H1 (cell line): ENCODE measurements around the gene CAMK1. TPM values are rescaled to one million over a fixed set of nuclear protein-coding genes. Genes with fewer than 3 reads are reported as not detected.

Experiments
- CTCF ChIA-PET: fragments of 300-600 bp; sonication (Branson Sonifier 250); formaldehyde crosslinking; loops from one replicate; lab custom pipeline; 2021; ENCODE audit not compliant: partially characterized antibody; lab: Charles Lee
- POLR2A ChIA-PET: fragments of 300-600 bp; sonication (Branson Sonifier 250); formaldehyde crosslinking; loops from one replicate; lab custom pipeline; 2021; ENCODE audit warnings: inconsistent platforms; ENCODE audit not compliant: partially characterized antibody; lab: Charles Lee
- DNase-seq, 2 experiments: peaks; one replicate each; pipeline versions ENCODE4 v3.0.0 to v3.0.0-alpha.2; 2010 to 2022; ENCODE audit warnings: low spot score in 2 of 2, low read depth in 1 of 2, mixed read lengths in 1 of 2
- FAIRE-seq: peaks from 2 replicates; lab custom pipeline; 2011; peaks lifted over from hg19 to GRCh38; lab: Jason Lieb, UNC
- H2AFZ ChIP-seq: 2 replicates; pipeline ENCODE4 v1.8.1; 2012; ENCODE audit warnings: low read length, inconsistent platforms
- H2AK5ac ChIP-seq: 2 replicates; pipeline ENCODE4 v1.6.1; 2013; ENCODE audit warnings: low read depth, low read length
- H2BK120ac ChIP-seq: replicated peaks from 2 replicates; pipeline ENCODE3; 2013; ENCODE audit warnings: low read depth, low read length, inconsistent platforms
- H2BK12ac ChIP-seq: 2 replicates; pipeline ENCODE4 v1.6.1; 2013; ENCODE audit warnings: low read depth, low read length
- H2BK15ac ChIP-seq: 2 replicates; pipeline ENCODE4 v1.6.1; 2013; ENCODE audit warnings: low read length
- H2BK20ac ChIP-seq: 2 replicates; pipeline ENCODE4 v1.6.1; 2013; ENCODE audit warnings: low read length
- H2BK5ac ChIP-seq: 2 replicates; pipeline ENCODE4 v1.6.1; 2013; ENCODE audit warnings: low read depth, low read length
- H3K14ac ChIP-seq: 2 replicates; pipeline ENCODE4 v1.6.1; 2013; ENCODE audit warnings: inconsistent platforms; ENCODE audit not compliant: insufficient read length
- H3K18ac ChIP-seq: 2 replicates; pipeline ENCODE4 v1.6.1; 2013; ENCODE audit warnings: low read length; ENCODE audit errors: extremely low read depth
- H3K23ac ChIP-seq: 2 replicates; pipeline ENCODE4 v1.6.1; 2013; ENCODE audit warnings: inconsistent platforms; ENCODE audit not compliant: insufficient read length
- H3K23me2 ChIP-seq: 2 replicates; pipeline ENCODE4 v1.6.1; 2013; ENCODE audit warnings: low read depth, low read length
- H3K27ac ChIP-seq: 2 replicates; pipeline ENCODE4 v1.6.1; 2011; ENCODE audit warnings: low read depth, low read length, inconsistent platforms
- H3K27me3 ChIP-seq, 4 experiments: replicated peaks in 1 of 4; 1 replicate in 1 of 4; 2 replicates in 3 of 4; pipeline versions ENCODE4 v1.6.1 to v1.8.1; 2011 to 2013; ENCODE audit warnings: low read length in 3 of 4, mild to moderate bottlenecking in 3 of 4, inconsistent platforms in 2 of 4, mixed read lengths in 2 of 4, moderate library complexity in 1 of 4; ENCODE audit not compliant: control insufficient read depth in 3 of 4, insufficient read depth in 3 of 4; ENCODE audit errors: extremely low read depth in 1 of 4
- H3K36me3 ChIP-seq, 4 experiments: 2 replicates each; pipeline versions ENCODE4 v1.6.1 to v1.8.1; 2011 to 2013; ENCODE audit warnings: mild to moderate bottlenecking in 4 of 4, low read length in 3 of 4, moderate library complexity in 2 of 4, control low read depth in 1 of 4, inconsistent platforms in 1 of 4; ENCODE audit not compliant: insufficient read depth in 4 of 4, control insufficient read depth in 2 of 4
- H3K4ac ChIP-seq: replicated peaks from 2 replicates; pipeline ENCODE3; 2013; ENCODE audit warnings: low read length, low read depth, mixed read lengths, inconsistent platforms; ENCODE audit not compliant: insufficient read length
- H3K4me1 ChIP-seq, 4 experiments: replicated peaks in 1 of 4; 1 replicate in 1 of 4; 2 replicates in 3 of 4; pipeline versions ENCODE4 v1.6.1 to v1.8.1; 2011 to 2013; ENCODE audit warnings: low read length in 3 of 4, inconsistent platforms in 2 of 4, mixed read lengths in 1 of 4; ENCODE audit not compliant: insufficient read depth in 4 of 4, control insufficient read depth in 3 of 4
- H3K4me2 ChIP-seq, 2 experiments: 2 replicates each; pipeline versions ENCODE4 v1.6.1 to v1.8.1; 2011 to 2013; ENCODE audit warnings: low read depth in 2 of 2, low read length in 2 of 2, control low read depth in 1 of 2, inconsistent platforms in 1 of 2, mild to moderate bottlenecking in 1 of 2; ENCODE audit not compliant: insufficient read depth in 1 of 2
- H3K4me3 ChIP-seq, 4 experiments: fragments of 200-600, 300-600 bp in 1 of 4; sonication (generic), shearing (Covaris generic), sonication (Bioruptor Twin) in 1 of 4; 2 replicates each; pipeline versions ENCODE4 v1.5.1 to v1.8.1; 2011 to 2016; ENCODE audit warnings: low read length in 4 of 4, low read depth in 3 of 4, control low read depth in 2 of 4, inconsistent platforms in 2 of 4, mild to moderate bottlenecking in 2 of 4, mixed read lengths in 1 of 4, moderate library complexity in 1 of 4; ENCODE audit not compliant: insufficient read depth in 2 of 4; ENCODE audit errors: extremely low read depth in 1 of 4
- H3K56ac ChIP-seq: replicated peaks from 2 replicates; pipeline ENCODE3; 2013; ENCODE audit warnings: low read depth, mild to moderate bottlenecking, mixed read lengths, low read length, inconsistent platforms; ENCODE audit not compliant: insufficient read length
- H3K79me1 ChIP-seq: 2 replicates; pipeline ENCODE4 v1.6.1; 2013; ENCODE audit warnings: low read depth, low read length, control low read depth
- H3K79me2 ChIP-seq, 2 experiments: 2 replicates each; pipeline versions ENCODE4 v1.6.1 to v1.8.1; 2012 to 2013; ENCODE audit warnings: low read length in 2 of 2, mild to moderate bottlenecking in 2 of 2, inconsistent platforms in 1 of 2; ENCODE audit not compliant: insufficient read depth in 2 of 2, control insufficient read depth in 1 of 2
- H3K9ac ChIP-seq, 4 experiments: replicated peaks in 1 of 4; 1 replicate in 1 of 4; 2 replicates in 3 of 4; pipeline versions ENCODE4 v1.6.1 to v1.8.1; 2011 to 2013; ENCODE audit warnings: low read depth in 3 of 4, low read length in 3 of 4, control low read depth in 2 of 4, mild to moderate bottlenecking in 2 of 4, moderate library complexity in 2 of 4, inconsistent platforms in 1 of 4; ENCODE audit errors: extremely low read depth in 1 of 4
- H3K9me3 ChIP-seq, 2 experiments: 2 replicates each; pipeline versions ENCODE4 v1.6.1 to v1.8.1; 2012 to 2013; ENCODE audit warnings: mild to moderate bottlenecking in 2 of 2, moderate library complexity in 2 of 2, control low read depth in 1 of 2, inconsistent platforms in 1 of 2, low read depth in 1 of 2, low read length in 1 of 2, mixed read lengths in 1 of 2; ENCODE audit not compliant: insufficient read depth in 2 of 2
- H4K20me1 ChIP-seq, 2 experiments: replicated peaks in 1 of 2; 2 replicates each; pipeline versions ENCODE3 to v1.8.1; 2011 to 2013; ENCODE audit warnings: inconsistent platforms in 2 of 2, low read length in 2 of 2, mild to moderate bottlenecking in 1 of 2; ENCODE audit not compliant: insufficient read depth in 2 of 2, control insufficient read depth in 1 of 2
- H4K5ac ChIP-seq: 2 replicates; pipeline ENCODE4 v1.6.1; 2013; ENCODE audit warnings: low read length, low read depth, mixed read lengths, inconsistent platforms; ENCODE audit not compliant: insufficient read length
- H4K8ac ChIP-seq: 2 replicates; pipeline ENCODE4 v1.8.0; 2013; ENCODE audit warnings: mild to moderate bottlenecking, moderate library complexity, low read length, inconsistent platforms; ENCODE audit not compliant: insufficient read depth; ENCODE audit errors: extremely low read depth
- H4K91ac ChIP-seq: replicated peaks from 2 replicates; pipeline ENCODE3; 2013; ENCODE audit warnings: low read length, mixed read lengths, inconsistent platforms; ENCODE audit not compliant: insufficient read length
- ASH2L ChIP-seq: fragments of 200-600, 300-600 bp; sonication (generic); IDR thresholded peaks from one replicate; pipeline ENCODE4 v1.7.1; 2017; ENCODE audit warnings: low read length
- BACH1 ChIP-seq: IDR thresholded peaks from 2 replicates; pipeline ENCODE4 v1.6.1; 2012; ENCODE audit warnings: low read length, improper control_type of control experiment
- CBX5 ChIP-seq: fragments of 300-800, 300-1000 bp; sonication (generic); IDR thresholded peaks from 2 replicates; pipeline ENCODE4 v1.7.1; 2016; ENCODE audit warnings: antibody characterized with exemption, low read length, low read depth
- CTBP2 ChIP-seq: IDR thresholded peaks from 2 replicates; pipeline ENCODE4 v1.7.0; 2011; ENCODE audit warnings: borderline replicate concordance, mild to moderate bottlenecking, moderate library complexity, mixed read lengths, low read length; ENCODE audit not compliant: insufficient read depth, insufficient read length
- EZH2 ChIP-seq: fragments of 200-600 bp; sonication (generic); IDR thresholded peaks from 2 replicates; pipeline ENCODE4 v1.7.1; 2012; ENCODE audit warnings: low read depth, mild to moderate bottlenecking, moderate library complexity, low read length, inconsistent platforms; ENCODE audit not compliant: severe bottlenecking
- JUN ChIP-seq: IDR thresholded peaks from 2 replicates; pipeline ENCODE4 v1.6.1; 2011; ENCODE audit warnings: low read depth, mild to moderate bottlenecking, improper control_type of control experiment, low read length
- POU5F1 ChIP-seq: IDR thresholded peaks from 2 replicates; pipeline ENCODE4 v1.6.1; 2011; ENCODE audit warnings: low read depth, mild to moderate bottlenecking, low read length, moderate library complexity
- RBBP5 ChIP-seq: IDR thresholded peaks from 2 replicates; pipeline ENCODE4 v1.7.1; 2012; ENCODE audit warnings: low read depth, mild to moderate bottlenecking, inconsistent platforms, low read length, moderate library complexity, borderline replicate concordance
- RFX5 ChIP-seq: IDR thresholded peaks from 2 replicates; pipeline ENCODE4 v1.6.1; 2011; ENCODE audit warnings: low read depth, low read length, improper control_type of control experiment, borderline replicate concordance
- SAP30 ChIP-seq: fragments of 300-600 bp; sonication (generic); IDR thresholded peaks from 2 replicates; pipeline ENCODE4 v1.7.1; 2012; ENCODE audit warnings: low read length, moderate library complexity, mild to moderate bottlenecking, inconsistent platforms; ENCODE audit not compliant: insufficient read depth, insufficient replicate concordance
- TEAD4 ChIP-seq: IDR thresholded peaks from 2 replicates; pipeline ENCODE4 v1.6.1; 2012; ENCODE audit warnings: low read depth, low read length, inconsistent platforms, mixed read lengths
- USF2 ChIP-seq: IDR thresholded peaks from 2 replicates; pipeline ENCODE4 v1.6.1; 2011; ENCODE audit warnings: low read length, improper control_type of control experiment
- YY1 ChIP-seq: IDR thresholded peaks from 2 replicates; pipeline ENCODE4 v1.6.1; 2011; ENCODE audit warnings: low read depth, mild to moderate bottlenecking, low read length
- WGBS, 2 experiments: shearing (Covaris generic) in 1 of 2; methylation state at CpG; one replicate each; pipeline versions ENCODE4 v1.1.6 to v1.1.7; 2013 to 2015; ENCODE audit warnings: low lambda C conversion rate in 2 of 2, mixed read lengths in 2 of 2, inconsistent platforms in 1 of 2, low coverage in 1 of 2, missing lambda C conversion rate in 1 of 2; ENCODE audit not compliant: insufficient replicate concordance in 2 of 2, insufficient coverage in 1 of 2, insufficient read length in 1 of 2; ENCODE audit errors: extremely low coverage in 1 of 2, missing lambda C conversion rate in 1 of 2; 5-methylcytosine and 5-hydroxymethylcytosine counted together
- polyA plus RNA-seq, 7 experiments: library from polyadenylated mRNA; depleted of rRNA in 3 of 7; stranded (reverse) in 5 of 7; unstranded in 2 of 7; fragments of >200 nt in 5 of 7; fragments of 200-250 nt in 2 of 7; gene quantifications; 1 replicate in 5 of 7; 2 replicates in 1 of 7; 4 replicates in 1 of 7; pipeline versions ENCODE4 v1.2.1 to v1.2.3, GENCODE V29; 2011 to 2013; ENCODE audit warnings: missing spikeins in 2 of 7, mixed read lengths in 2 of 7
- total RNA-seq: library from RNA; stranded (reverse); fragmentation: NEBNext Ultra II Directional; extraction: Animal tissue kit (Norgen Biotek cat#: 25700); gene quantifications from 2 replicates; pipeline ENCODE4 v1.2.1, GENCODE V29; 2021

Gene CAMK1
- total and polyA plus RNA-seq, 2 of the 8 experiments (the other 6 are each of a cell fraction or from before 2014, with no cell fraction given): 4.9 to 5.1 TPM

GRCh38 chr3:9779075-9779593 is 9.4 kb upstream of the CAMK1 start:
- no peak for DNase-seq
- ChIA-PET CTCF (no interaction called here), POLR2A (interaction anchor here (1.7 to 2.6 kb wide), 3 partner anchors 10 to 48 kb away, joined by 3 to 6 read pairs (median 5); partner anchors contain the start of gene BRPF1)
- Histone ChIP-seq H3K4ac (no peak overlapping the region), H4K5ac (no peak overlapping the region), H3K36me3 (peaks cover 2 to 20% (median 16%) of the 10 kb centered on the region in 4 experiments; a peak in 7 of 8 replicates), H2BK12ac (no peak overlapping the region), H3K27ac (no peak overlapping the region), H3K56ac (no peak overlapping the region), H3K79me1 (no peaks in the 10 kb centered on the region), H3K18ac (no peak overlapping the region), H3K23me2 (no peaks in the 10 kb centered on the region; the same call in 1 of the 2 replicates), H2BK15ac (no peak overlapping the region), H4K20me1 (no peaks in the 10 kb centered on the region), H2BK120ac (no peak overlapping the region), H3K4me1 (no peaks in the 10 kb centered on the region), H2BK5ac (no peak overlapping the region), H2AFZ (no peak overlapping the region), H3K9me3 (no peaks in the 10 kb centered on the region), H3K14ac (no peak overlapping the region), H3K9ac (no peak overlapping the region), H3K23ac (no peak overlapping the region), H3K4me2 (no peak overlapping the region), H2BK20ac (no peak overlapping the region), H4K91ac (no peak overlapping the region), H4K8ac (no peak overlapping the region), H3K79me2 (no peaks in the 10 kb centered on the region), H3K27me3 (peaks cover 0 to 3% (median 0%) of the 10 kb centered on the region in 4 experiments; a peak in 1 of 7 replicates), H2AK5ac (no peak overlapping the region), H3K4me3 (no peak overlapping the region)
- WGBS, 2 experiments: 87% methylated on average over 5 of the region's 6 CpGs; no CpG with 5 or more reads in 1 of the 2 experiments
- no peak for FAIRE-seq
- TF ChIP-seq TEAD4: no peak
- no peak for TF ChIP-seq RFX5
- TF ChIP-seq EZH2: no peak
- no peak for TF ChIP-seq USF2
- TF ChIP-seq CBX5: no peak
- no peak for TF ChIP-seq JUN
- TF ChIP-seq YY1: no peak
- TF ChIP-seq ASH2L: no peak
- TF ChIP-seq CTBP2: no peak
- TF ChIP-seq RBBP5: no peak
- TF ChIP-seq SAP30: no peak
- no peak for TF ChIP-seq BACH1
- TF ChIP-seq POU5F1: no peak
